NCI-H2227 (cell line): ENCODE measurements around the gene ABCC3.

Experiments
- DNase-seq: peaks from one replicate; lab custom pipeline; 2025; ENCODE audit not compliant: unreplicated experiment; lab: John Stamatoyannopoulos, UW

Gene ABCC3

DNA sequence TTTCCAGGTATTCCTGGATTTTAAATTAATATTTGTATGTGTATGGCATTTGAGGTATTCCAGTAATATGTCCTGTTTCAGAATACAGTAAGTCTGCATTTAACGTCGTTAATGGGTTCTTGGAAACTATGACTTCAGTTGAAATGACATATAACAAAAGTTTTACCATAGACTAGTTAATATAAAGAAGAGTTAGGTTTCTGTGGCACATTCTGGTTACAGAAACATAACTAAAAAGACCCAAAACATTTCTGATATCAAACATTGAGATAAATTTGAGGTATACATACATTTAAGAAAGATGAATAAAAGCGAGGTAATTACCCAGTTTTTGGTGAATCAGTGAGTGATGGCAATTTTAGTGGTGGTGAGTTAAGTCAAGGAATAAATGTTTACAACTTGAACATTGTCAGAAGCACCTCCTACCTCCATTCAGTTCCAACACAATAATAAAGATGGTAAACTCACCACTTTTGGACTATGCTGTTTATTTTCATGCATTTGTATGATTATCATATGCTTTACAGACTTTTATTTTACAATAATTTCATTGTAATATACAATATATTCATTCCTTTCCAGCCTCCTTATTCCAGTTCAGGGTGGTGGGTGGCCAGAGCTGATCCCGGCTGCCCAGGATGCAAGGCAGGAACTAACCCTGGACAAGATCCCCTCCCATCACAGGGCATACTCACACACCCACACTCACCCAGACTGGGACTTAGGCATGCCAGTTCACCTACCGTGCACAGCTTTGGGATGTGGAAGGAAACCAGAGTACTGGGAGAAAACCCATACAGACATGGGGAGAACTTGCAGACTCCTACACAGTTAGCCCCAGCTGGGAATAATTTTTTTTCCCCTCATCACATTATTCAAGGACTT lies 94.4 kb downstream of the ABCC3 start:
- no peak for DNase-seq

DNA sequence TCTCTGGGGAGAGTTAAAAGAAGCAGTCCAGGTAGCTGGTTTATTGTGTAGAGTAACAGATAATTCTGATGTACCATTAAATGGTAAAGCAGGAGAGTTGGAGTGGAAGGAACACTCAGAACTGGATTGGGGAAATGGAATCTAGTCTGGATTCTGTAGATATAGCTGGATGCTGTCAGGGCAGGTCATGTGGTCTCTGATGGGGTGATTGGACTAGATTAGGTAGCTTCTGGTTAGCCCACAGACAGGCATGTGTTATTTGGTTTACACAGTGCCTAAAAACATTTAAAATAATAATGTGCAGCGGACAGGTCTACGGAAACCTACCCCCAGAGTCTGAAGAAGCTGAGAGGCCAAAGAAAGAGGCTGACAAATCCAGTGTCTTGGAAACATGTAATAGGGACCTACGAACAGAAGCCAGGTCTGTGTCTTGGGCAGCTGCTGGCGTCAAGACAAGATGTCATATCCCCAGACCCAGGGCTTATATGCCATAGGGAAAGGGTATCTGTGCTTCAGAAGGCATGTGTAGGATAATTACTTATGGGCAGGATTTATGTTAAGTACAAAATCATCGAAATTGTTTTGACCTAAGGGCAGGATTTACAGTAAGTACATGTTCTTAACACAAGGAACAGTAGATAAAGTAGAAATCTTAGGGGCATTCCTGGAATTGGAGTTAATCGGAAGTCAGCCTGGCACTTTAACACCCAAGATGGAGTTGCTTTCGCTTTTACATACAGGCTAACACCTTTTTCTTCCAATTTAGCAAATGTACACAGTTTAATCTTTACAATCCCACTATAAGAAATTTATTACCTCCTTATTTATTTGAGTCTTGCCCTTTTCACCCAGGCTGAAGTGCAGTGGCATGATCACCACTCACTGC lies 97.1 kb downstream of the ABCC3 start:
- no peak for DNase-seq

DNA sequence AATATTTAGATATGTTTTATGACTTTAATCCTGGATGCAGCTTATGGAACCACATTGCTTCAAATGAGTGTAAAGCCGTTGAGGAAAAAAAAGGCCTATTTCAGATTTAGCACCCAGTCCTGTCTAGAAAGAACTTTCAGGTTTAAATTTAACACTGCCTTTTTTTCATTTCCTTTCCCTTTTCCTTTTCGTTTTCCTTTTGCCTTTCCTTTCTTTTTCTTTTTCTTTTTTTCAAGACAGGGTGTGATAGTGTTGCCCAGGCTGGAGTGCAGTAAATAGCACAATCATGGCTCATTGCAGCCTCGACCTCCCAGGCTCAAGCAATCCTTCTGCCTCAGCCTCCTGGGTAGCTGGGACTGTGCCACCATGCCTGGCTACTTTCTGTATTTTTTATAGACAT lies 100.6 kb downstream of the ABCC3 start:
- no peak for DNase-seq

DNA sequence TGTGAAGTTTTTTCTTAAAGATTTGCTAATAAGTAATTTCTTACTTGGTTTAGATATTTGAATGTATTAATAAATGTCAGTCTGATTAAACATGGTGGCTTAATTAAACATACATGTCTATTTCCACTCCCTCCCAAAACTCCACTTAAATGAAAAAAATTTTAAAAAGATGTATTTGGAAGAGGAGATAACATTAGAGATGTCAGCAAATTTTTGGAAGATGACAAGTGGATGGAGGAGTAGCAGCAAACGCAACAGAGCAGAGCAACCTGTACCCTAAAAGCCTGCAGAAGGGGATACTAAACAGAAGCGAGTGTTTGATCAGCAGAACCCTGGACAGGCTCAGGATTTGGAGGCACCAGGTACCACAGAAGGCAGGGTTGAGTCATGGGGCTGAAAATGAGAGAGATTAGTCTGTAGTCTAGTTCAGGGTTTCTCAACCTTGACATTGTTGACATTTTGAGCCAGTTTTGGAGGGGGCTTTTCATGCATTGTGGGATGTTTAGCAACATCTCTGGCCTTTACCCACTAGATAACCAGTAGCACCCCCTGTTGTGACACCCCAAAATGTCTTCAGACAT lies 102.5 kb downstream of the ABCC3 start:
- no peak for DNase-seq

DNA sequence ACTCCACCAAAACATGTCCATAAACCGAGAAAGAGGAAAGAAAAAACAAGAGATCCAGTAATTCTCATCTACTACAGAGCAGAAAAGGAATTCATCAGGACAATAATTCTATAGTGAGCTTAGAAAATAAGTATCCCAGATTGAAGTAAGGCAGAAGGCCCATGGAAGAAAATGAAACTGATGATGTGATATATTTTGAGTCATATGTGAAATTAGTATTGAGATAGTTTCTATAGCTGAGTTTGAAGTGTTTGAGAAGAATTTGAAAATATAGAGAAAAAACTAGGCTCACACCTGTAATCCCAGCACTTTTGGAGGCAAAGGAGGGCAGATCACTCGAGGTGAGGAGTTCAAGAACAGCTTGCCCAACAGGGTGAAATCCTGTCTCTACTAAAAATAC lies 104.4 kb downstream of the ABCC3 start:
- DNase-seq, result no peak
